ENCODE data around the gene RACK1. TPM values are rescaled to one million over a fixed set of nuclear protein-coding genes. Genes with fewer than 3 reads are reported as not detected.

Gene RACK1
- total and polyA plus RNA-seq, 2 of the 4 experiments (the other 2 are of a cell fraction) = 4,263 to 9,350 TPM

DNA sequence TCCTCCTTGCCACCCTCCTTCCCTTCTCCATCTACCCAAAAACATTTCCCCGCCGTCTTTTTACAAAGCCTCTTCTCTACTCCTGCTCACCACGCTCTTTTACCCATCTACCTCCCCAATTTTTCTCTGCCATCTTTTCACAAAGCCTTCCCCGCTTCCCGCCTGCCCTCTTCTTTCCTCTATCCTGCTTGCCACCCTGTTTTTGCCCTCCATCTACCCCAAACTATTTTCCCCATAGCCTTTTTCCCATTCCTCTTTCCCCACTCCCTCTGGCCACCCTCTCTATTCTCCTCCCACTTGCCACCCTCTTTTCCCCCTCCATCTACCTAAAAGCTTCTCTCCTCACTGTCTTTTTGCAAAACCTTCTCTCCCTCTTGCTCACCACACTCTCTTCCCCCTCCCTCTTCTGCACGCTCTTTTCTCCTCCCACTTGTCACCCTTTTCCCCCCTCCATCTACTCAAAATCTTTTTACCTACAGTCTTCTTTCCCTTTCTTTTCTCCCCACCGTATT lies 36.6 kb upstream of the RACK1 start:
- no peak overlapping the region for H3K4me2 ChIP-seq (ENCODE audit: low read depth, low read length)
- H2AK9ac ChIP-seq (replicated peaks; ENCODE audit: low read depth, low read length, poor library complexity) = no peak overlapping the region
- no peak overlapping the region for H2BK15ac ChIP-seq (ENCODE audit: low read depth, low read length)
- H3K4me1 ChIP-seq (ENCODE audit: control insufficient read depth, insufficient read depth, low read length) = no peaks in the 10 kb centered on the region
- H2AFZ ChIP-seq (replicated peaks; ENCODE audit: low read length, poor library complexity) = no peak overlapping the region
- no peak overlapping the region for H3K23ac ChIP-seq (ENCODE audit: low read depth, low read length)
- no peaks in the 10 kb centered on the region for H3K9me3 ChIP-seq (ENCODE audit: control insufficient read depth, insufficient read depth, low read length)
- no peak overlapping the region for H2BK5ac ChIP-seq (ENCODE audit: low read depth, low read length, poor library complexity, severe bottlenecking)
- ChIA-PET POLR2A (ENCODE audit: unreplicated experiment) (no interaction called here), CTCF (no interaction called here)
- ATAC-seq (ENCODE audit: low read depth) (no peak), DNase-seq (no peak)
- H3K79me1 ChIP-seq (ENCODE audit: low read depth in 1 of 2, low read length in 2 of 2) = no peaks in the 10 kb centered on the region
- TF ChIP-seq MAFK (IDR thresholded peaks at IDR 0.05; ENCODE audit: low read depth, low read length) = no peak
- no peak for TF ChIP-seq RAD21 (IDR thresholded peaks at IDR 0.05; ENCODE audit: low read length)
- TF ChIP-seq MAZ (IDR thresholded peaks at IDR 0.05; ENCODE audit: borderline replicate concordance, low read depth, low read length) = no peak
- TF ChIP-seq, protein P1, sequence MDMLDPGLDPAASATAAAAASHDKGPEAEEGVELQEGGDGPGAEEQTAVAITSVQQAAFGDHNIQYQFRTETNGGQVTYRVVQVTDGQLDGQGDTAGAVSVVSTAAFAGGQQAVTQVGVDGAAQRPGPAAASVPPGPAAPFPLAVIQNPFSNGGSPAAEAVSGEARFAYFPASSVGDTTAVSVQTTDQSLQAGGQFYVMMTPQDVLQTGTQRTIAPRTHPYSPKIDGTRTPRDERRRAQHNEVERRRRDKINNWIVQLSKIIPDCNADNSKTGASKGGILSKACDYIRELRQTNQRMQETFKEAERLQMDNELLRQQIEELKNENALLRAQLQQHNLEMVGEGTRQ (IDR thresholded peaks at IDR 0.05; ENCODE audit: low read depth, low read length) = no peak
- no peak for TF ChIP-seq FOS (IDR thresholded peaks at IDR 0.05; ENCODE audit: low read depth, low read length)
- TF ChIP-seq BHLHE40 (IDR thresholded peaks at IDR 0.05; ENCODE audit: low read depth, low read length) = no peak
- TF ChIP-seq CTCF (conservative IDR thresholded peaks at IDR 0.05; ENCODE audit: low read depth, low read length) = no peak
- no peak for TF ChIP-seq SMC3 (IDR thresholded peaks at IDR 0.05; ENCODE audit: low read depth, low read length)
- no peak for TF ChIP-seq RCOR1 (IDR thresholded peaks at IDR 0.05; ENCODE audit: insufficient replicate concordance, low read length)
- TF ChIP-seq MXI1 (IDR thresholded peaks at IDR 0.05; ENCODE audit: borderline replicate concordance, low read depth, low read length) = no peak
- TF ChIP-seq POLR2A (IDR thresholded peaks at IDR 0.05; ENCODE audit: low read depth, low read length) = no peak
- TF ChIP-seq ELK1 (IDR thresholded peaks at IDR 0.05; ENCODE audit: borderline replicate concordance, low read depth, low read length) = no peak
- TF ChIP-seq RFX5 (IDR thresholded peaks at IDR 0.05; ENCODE audit: low read depth, low read length) = no peak
- no peak for TF ChIP-seq NFE2L2 (IDR thresholded peaks at IDR 0.05; ENCODE audit: low read depth, low read length)
- no peak for TF ChIP-seq CEBPB (IDR thresholded peaks at IDR 0.05; ENCODE audit: low read depth, low read length)
- no peak for TF ChIP-seq CHD1 (IDR thresholded peaks at IDR 0.05; ENCODE audit: low read depth, low read length)
- H2BK20ac ChIP-seq (ENCODE audit: low read depth, low read length) = no peak overlapping the region
- 83 to 100% methylated on average over 3 to 7 of the region's 7 CpGs for WGBS, 2 experiments (ENCODE audit: extremely low coverage in 2 of 2, insufficient read length in 1 of 2)
- dilution Hi-C loops (cut with HindIII; ENCODE audit: low sequenced_read_pairs, unreplicated experiment) = no loop called here
- H4K20me1 ChIP-seq (ENCODE audit: insufficient read depth, low read length) = no peaks in the 10 kb centered on the region
- H4K5ac ChIP-seq (ENCODE audit: low read depth, low read length) = no peak overlapping the region
- H2AK5ac ChIP-seq (ENCODE audit: low read depth, low read length) = no peak overlapping the region
- BruUV-seq (replicated peaks) = no TSS peak
- H2BK120ac ChIP-seq (ENCODE audit: low read depth, low read length) = no peak overlapping the region
- H3K18ac ChIP-seq (ENCODE audit: low read depth, low read length) = no peak overlapping the region
- H3K56ac ChIP-seq (ENCODE audit: extremely low read depth, insufficient read depth, low read length) = no peak overlapping the region
- no peak overlapping the region for H3K4me3 ChIP-seq (ENCODE audit: insufficient read depth, low read depth, low read length)
- intact Hi-C loops (cut with micrococcal nuclease) = no loop called here
- in situ Hi-C loops (cut with MboI; ENCODE audit: low sequenced_read_pairs) = no loop called here
- no peaks in the 10 kb centered on the region for H3K36me3 ChIP-seq (ENCODE audit: control insufficient read depth, insufficient read depth, low read length)
- no peak overlapping the region for H4K91ac ChIP-seq (ENCODE audit: insufficient read depth, low read depth, low read length)
- no peak overlapping the region for H3K14ac ChIP-seq (replicated peaks; ENCODE audit: low read depth, low read length)
- no peak overlapping the region for H4K8ac ChIP-seq (ENCODE audit: low read depth in 2 of 2, low read length in 2 of 2)
- no peak overlapping the region for H3K4ac ChIP-seq (ENCODE audit: low read depth, low read length)
- no peak overlapping the region for H3K27ac ChIP-seq (ENCODE audit: insufficient read depth, low read length)
- no peak overlapping the region for H3K9ac ChIP-seq (ENCODE audit: low read depth, low read length)
- no peaks in the 10 kb centered on the region for H3K9me1 ChIP-seq (ENCODE audit: insufficient read depth, low read length)
- no peaks in the 10 kb centered on the region for H3K27me3 ChIP-seq (ENCODE audit: control insufficient read depth, insufficient read depth, low read length)
